HEK293 (cell line): ENCODE measurements around the gene AKR1C8.

ENCODE experiments used
- CTCF ChIA-PET: fragments of 350-600 bp; formaldehyde crosslinking; extraction: SDS; loops from one replicate; lab custom pipeline; 2021; ENCODE audit warnings: antibody characterized with exemption; lab: Yijun Ruan, JAX
- POLR2A ChIA-PET: fragments of 300-600 bp; formaldehyde crosslinking; extraction: SDS; loops from one replicate; lab custom pipeline; 2020; ENCODE audit warnings: antibody characterized with exemption, inconsistent platforms; lab: Yijun Ruan, JAX
- H3K27ac ChIP-seq: fragments of 200-500 bp; sonication (Bioruptor generic); 2 replicates; pipeline ENCODE4 v1.5.1; 2014; ENCODE audit warnings: low read depth, low read length, control low read depth, inconsistent platforms; ENCODE audit errors: extremely low read depth
- H3K36me3 ChIP-seq, 2 experiments: fragments of 200-500 bp in 1 of 2; sonication (Bioruptor generic) in 1 of 2; 1 replicate in 1 of 2; 2 replicates in 1 of 2; pipeline ENCODE4 v1.5.1; 2014 to 2017; ENCODE audit warnings: inconsistent platforms in 2 of 2, low read length in 2 of 2; ENCODE audit not compliant: control insufficient read depth in 2 of 2, insufficient read depth in 1 of 2
- H3K4me1 ChIP-seq: fragments of 200-500 bp; sonication (Bioruptor generic); 2 replicates; pipeline ENCODE4 v1.5.1; 2014; ENCODE audit warnings: mild to moderate bottlenecking, low read length, inconsistent platforms; ENCODE audit not compliant: control insufficient read depth, insufficient read depth
- H3K4me3 ChIP-seq: 2 replicates; pipeline ENCODE4 v1.5.1; 2011; ENCODE audit warnings: low read depth, mild to moderate bottlenecking, control low read depth, low read length, moderate library complexity
- H3K9me3 ChIP-seq: fragments of 200-500 bp; sonication (Bioruptor generic); 2 replicates; pipeline ENCODE4 v1.5.1; 2014; ENCODE audit warnings: low read depth, low read length, inconsistent platforms; ENCODE audit not compliant: control insufficient read depth, insufficient read depth
- GLIS2 ChIP-seq: fragments of 450-650 bp; formaldehyde crosslinking; IDR thresholded peaks from 2 replicates; pipeline ENCODE4 v1.5.1; 2016; ENCODE audit warnings: missing biosample characterization, missing genetic modification characterization
- KLF10 ChIP-seq: fragments of 450-650 bp; IDR thresholded peaks from 2 replicates; pipeline ENCODE4 v1.5.1; 2018; ENCODE audit warnings: missing biosample characterization, mild to moderate bottlenecking, missing genetic modification characterization
- PRDM1 ChIP-seq: fragments of 450-650 bp; formaldehyde crosslinking; IDR thresholded peaks from 2 replicates; pipeline ENCODE4; 2016; ENCODE audit warnings: missing biosample characterization, missing genetic modification characterization
- TCF7L2 ChIP-seq: IDR thresholded peaks from 2 replicates; pipeline ENCODE4 v1.6.1; 2011; ENCODE audit warnings: low read depth, mild to moderate bottlenecking, inconsistent platforms, low read length, moderate library complexity, borderline replicate concordance
- YY2 ChIP-seq: fragments of 450-650 bp; formaldehyde crosslinking; IDR thresholded peaks from 2 replicates; pipeline ENCODE4 v1.5.1; 2016; ENCODE audit warnings: missing biosample characterization, missing genetic modification characterization
- ZBTB20 ChIP-seq: fragments of 450-650 bp; formaldehyde crosslinking; IDR thresholded peaks from 2 replicates; pipeline ENCODE4 v1.5.1; 2016; ENCODE audit warnings: missing biosample characterization, missing genetic modification characterization
- ZFP37 ChIP-seq: fragments of 450-650 bp; formaldehyde crosslinking; IDR thresholded peaks from 2 replicates; pipeline ENCODE4 v1.5.1; 2016; ENCODE audit warnings: missing biosample characterization, missing genetic modification characterization
- ZNF121 ChIP-seq: fragments of 450-650 bp; formaldehyde crosslinking; IDR thresholded peaks from 2 replicates; pipeline ENCODE4 v1.5.1; 2016; ENCODE audit warnings: missing biosample characterization, missing genetic modification characterization
- ZNF132 ChIP-seq: fragments of 450-650 bp; formaldehyde crosslinking; IDR thresholded peaks from 2 replicates; pipeline ENCODE4 v1.5.1; 2017; ENCODE audit warnings: missing biosample characterization, missing genetic modification characterization, borderline replicate concordance
- ZNF133 ChIP-seq: fragments of 450-650 bp; formaldehyde crosslinking; IDR thresholded peaks from 2 replicates; pipeline ENCODE4 v1.5.1; 2016; ENCODE audit warnings: missing biosample characterization, missing genetic modification characterization
- ZNF175 ChIP-seq: fragments of 450-650 bp; formaldehyde crosslinking; IDR thresholded peaks from 2 replicates; pipeline ENCODE4 v1.5.1; 2016; ENCODE audit warnings: missing biosample characterization, missing genetic modification characterization
- ZNF184 ChIP-seq: fragments of 450-650 bp; IDR thresholded peaks from 2 replicates; pipeline ENCODE4 v1.5.1; 2018; ENCODE audit warnings: missing biosample characterization, mild to moderate bottlenecking, missing genetic modification characterization
- ZNF266 ChIP-seq: fragments of 450-650 bp; formaldehyde crosslinking; IDR thresholded peaks from 2 replicates; pipeline ENCODE4 v1.5.1; 2016; ENCODE audit warnings: missing biosample characterization, missing genetic modification characterization, low read depth
- ZNF521 ChIP-seq: fragments of 450-650 bp; formaldehyde crosslinking; IDR thresholded peaks from 2 replicates; pipeline ENCODE4 v1.5.1; 2017; ENCODE audit warnings: missing biosample characterization, mild to moderate bottlenecking, missing genetic modification characterization
- ZNF530 ChIP-seq: fragments of 450-650 bp; formaldehyde crosslinking; IDR thresholded peaks from 2 replicates; pipeline ENCODE4 v1.5.1; 2016; ENCODE audit warnings: low read depth, missing biosample characterization, missing genetic modification characterization
- ZNF558 ChIP-seq: fragments of 450-650 bp; formaldehyde crosslinking; IDR thresholded peaks from 2 replicates; pipeline ENCODE4 v1.5.1; 2016; ENCODE audit warnings: missing biosample characterization, missing genetic modification characterization
- ZNF610 ChIP-seq: fragments of 450-650 bp; formaldehyde crosslinking; IDR thresholded peaks from 2 replicates; pipeline ENCODE4 v1.5.1; 2016; ENCODE audit warnings: missing biosample characterization, missing genetic modification characterization, borderline replicate concordance
- ZNF626 ChIP-seq: fragments of 450-650 bp; sonication (Bioruptor Pico); formaldehyde crosslinking; IDR thresholded peaks from 2 replicates; pipeline ENCODE4 v1.5.1; 2018; ENCODE audit warnings: missing biosample characterization, missing genetic modification characterization, inconsistent platforms
- ZNF629 ChIP-seq: fragments of 450-650 bp; formaldehyde crosslinking; IDR thresholded peaks from 2 replicates; pipeline ENCODE4 v1.5.1; 2017; ENCODE audit warnings: missing biosample characterization, missing genetic modification characterization
- ZNF660 ChIP-seq: fragments of 450-650 bp; IDR thresholded peaks from 2 replicates; pipeline ENCODE4 v1.5.1; 2018; ENCODE audit warnings: missing biosample characterization, mild to moderate bottlenecking, missing genetic modification characterization
- ZNF777 ChIP-seq: fragments of 450-650 bp; formaldehyde crosslinking; IDR thresholded peaks from 2 replicates; pipeline ENCODE4 v1.5.1; 2017; ENCODE audit warnings: missing biosample characterization, missing genetic modification characterization, borderline replicate concordance
- ZNF837 ChIP-seq: fragments of 450-650 bp; formaldehyde crosslinking; IDR thresholded peaks from 2 replicates; pipeline ENCODE4 v1.5.1; 2016; ENCODE audit warnings: missing biosample characterization, missing genetic modification characterization
- ZSCAN23 ChIP-seq: fragments of 450-650 bp; formaldehyde crosslinking; IDR thresholded peaks from 2 replicates; pipeline ENCODE4 v1.5.1; 2016; ENCODE audit warnings: missing biosample characterization, missing genetic modification characterization
- TF ChIP-seq, protein P1 (sequence below): fragments of 450-650 bp; IDR thresholded peaks from 2 replicates; pipeline ENCODE4 v1.5.1; 2018; ENCODE audit warnings: missing biosample characterization, missing genetic modification characterization
- TF ChIP-seq, protein P2 (sequence below): fragments of 450-650 bp; formaldehyde crosslinking; IDR thresholded peaks from 2 replicates; pipeline ENCODE4 v1.5.1; 2016; ENCODE audit warnings: missing biosample characterization, missing genetic modification characterization
- TF ChIP-seq, protein P3 (sequence below): fragments of 450-650 bp; formaldehyde crosslinking; IDR thresholded peaks from 2 replicates; pipeline ENCODE4 v1.5.1; 2016; ENCODE audit warnings: missing biosample characterization, missing genetic modification characterization
- TF ChIP-seq, protein P4 (sequence below): fragments of 450-650 bp; formaldehyde crosslinking; IDR thresholded peaks from 2 replicates; pipeline ENCODE4; 2016; ENCODE audit warnings: missing biosample characterization, missing genetic modification characterization
- TF ChIP-seq, protein P5 (sequence below): fragments of 450-650 bp; IDR thresholded peaks from 2 replicates; pipeline ENCODE4 v1.5.1; 2018; ENCODE audit warnings: missing biosample characterization, mild to moderate bottlenecking, missing genetic modification characterization

AKR1C8 gene

DNA sequence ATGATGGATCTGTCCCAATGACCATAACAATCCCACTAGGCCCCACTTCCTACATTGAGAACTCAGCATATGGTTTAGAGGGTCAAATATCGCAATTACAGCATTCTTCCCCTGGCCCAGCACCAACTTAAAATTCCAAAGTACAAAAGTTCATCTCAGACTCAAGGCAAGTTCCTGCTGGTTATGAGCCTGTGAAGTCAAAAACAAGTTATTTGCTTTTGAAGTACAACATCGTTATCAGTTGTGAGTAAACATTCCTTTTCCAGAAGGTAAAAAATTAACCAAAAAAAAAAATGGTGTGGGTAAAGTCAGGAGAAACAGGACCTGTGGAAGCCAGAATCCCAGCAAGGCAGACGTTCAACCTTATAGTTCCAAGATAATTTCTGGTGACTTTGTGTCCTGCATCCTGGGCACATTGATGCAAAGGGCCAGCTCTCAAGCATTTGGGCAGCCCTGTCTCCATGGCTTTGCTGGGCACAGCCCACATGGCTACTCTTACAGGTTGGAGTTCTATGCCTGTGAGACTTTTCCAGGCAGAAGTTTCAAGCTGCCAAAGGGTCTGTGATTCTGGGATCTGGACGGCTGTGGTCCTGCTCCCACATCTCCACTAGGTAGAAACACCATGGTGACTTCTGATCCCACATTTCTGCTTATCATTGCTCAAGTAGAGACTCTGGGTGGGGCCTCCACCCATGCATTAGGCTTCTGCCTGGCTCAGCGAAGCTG is 37.5 kb downstream of the AKR1C8 start:
- TF ChIP-seq KLF10 (tag by site-specific recombination), result no peak
- TF ChIP-seq ZNF777 (tag by site-specific recombination), result no peak
- no peak for TF ChIP-seq ZNF175
- TF ChIP-seq ZNF626, result no peak
- no peak for TF ChIP-seq ZNF837 (tag by site-specific recombination)
- no peak for TF ChIP-seq ZNF121
- TF ChIP-seq ZNF132 (tag by site-specific recombination), result no peak
- TF ChIP-seq, protein P1, sequence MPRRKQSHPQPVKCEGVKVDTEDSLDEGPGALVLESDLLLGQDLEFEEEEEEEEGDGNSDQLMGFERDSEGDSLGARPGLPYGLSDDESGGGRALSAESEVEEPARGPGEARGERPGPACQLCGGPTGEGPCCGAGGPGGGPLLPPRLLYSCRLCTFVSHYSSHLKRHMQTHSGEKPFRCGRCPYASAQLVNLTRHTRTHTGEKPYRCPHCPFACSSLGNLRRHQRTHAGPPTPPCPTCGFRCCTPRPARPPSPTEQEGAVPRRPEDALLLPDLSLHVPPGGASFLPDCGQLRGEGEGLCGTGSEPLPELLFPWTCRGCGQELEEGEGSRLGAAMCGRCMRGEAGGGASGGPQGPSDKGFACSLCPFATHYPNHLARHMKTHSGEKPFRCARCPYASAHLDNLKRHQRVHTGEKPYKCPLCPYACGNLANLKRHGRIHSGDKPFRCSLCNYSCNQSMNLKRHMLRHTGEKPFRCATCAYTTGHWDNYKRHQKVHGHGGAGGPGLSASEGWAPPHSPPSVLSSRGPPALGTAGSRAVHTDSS, result no peak
- TF ChIP-seq ZNF521 (tag by site-specific recombination), result no peak
- TF ChIP-seq ZFP37 (tag by site-specific recombination), result no peak
- TF ChIP-seq ZNF530 (tag by site-specific recombination), result no peak
- TF ChIP-seq ZNF266 (tag by site-specific recombination), result no peak
- no peak for TF ChIP-seq ZBTB20 (tag by site-specific recombination)
- TF ChIP-seq, protein P2, sequence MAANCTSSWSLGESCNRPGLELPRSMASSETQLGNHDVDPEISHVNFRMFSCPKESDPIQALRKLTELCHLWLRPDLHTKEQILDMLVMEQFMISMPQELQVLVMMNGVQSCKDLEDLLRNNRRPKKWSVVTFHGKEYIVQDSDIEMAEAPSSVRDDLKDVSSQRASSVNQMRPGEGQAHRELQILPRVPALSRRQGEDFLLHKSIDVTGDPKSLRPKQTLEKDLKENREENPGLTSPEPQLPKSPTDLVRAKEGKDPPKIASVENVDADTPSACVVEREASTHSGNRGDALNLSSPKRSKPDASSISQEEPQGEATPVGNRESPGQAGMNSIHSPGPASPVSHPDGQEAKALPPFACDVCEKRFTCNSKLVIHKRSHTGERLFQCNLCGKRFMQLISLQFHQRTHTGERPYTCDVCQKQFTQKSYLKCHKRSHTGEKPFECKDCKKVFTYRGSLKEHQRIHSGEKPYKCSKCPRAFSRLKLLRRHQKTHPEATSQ (tag by site-specific recombination), result no peak
- no peak for TF ChIP-seq GLIS2 (tag by site-specific recombination)
- TF ChIP-seq ZSCAN23 (tag by site-specific recombination), result no peak
- TF ChIP-seq, all 188 proteins: peak for 0
- no peak overlapping the region for H3K27ac ChIP-seq
- H3K9me3 ChIP-seq, result no peaks in the 10 kb centered on the region
- POLR2A ChIA-PET, result no interaction called here
- CTCF ChIA-PET, result interaction anchor here (0.6 kb wide), 1 partner anchor 236 kb away, joined by 5 read pairs; no protein-coding TSS in a partner anchor
- H3K4me3 ChIP-seq, result no peak overlapping the region
- no peaks in the 10 kb centered on the region for H3K4me1 ChIP-seq
- H3K36me3 ChIP-seq, result no peaks in the 10 kb centered on the region

DNA sequence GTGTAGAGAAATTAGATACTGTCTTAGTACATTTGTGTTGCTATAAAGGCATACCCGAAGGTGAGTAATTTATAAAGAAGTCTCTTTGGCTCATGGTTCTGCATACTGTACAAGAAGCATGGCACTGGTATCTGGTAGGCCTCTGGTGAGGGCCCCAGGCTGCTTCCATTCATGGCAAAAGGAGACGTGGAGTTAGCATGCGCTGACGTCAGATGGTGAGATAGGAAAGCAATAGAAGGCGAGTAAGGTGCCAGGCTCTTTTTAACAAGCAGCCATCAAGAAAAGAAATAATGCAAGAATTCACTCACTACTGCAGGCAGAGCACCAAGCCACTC is 38.1 kb downstream of the AKR1C8 start:
- Histone ChIP-seq H3K36me3 (no peaks in the 10 kb centered on the region), H3K4me3 (no peak overlapping the region), H3K4me1 (no peaks in the 10 kb centered on the region), H3K9me3 (no peaks in the 10 kb centered on the region), H3K27ac (no peak overlapping the region)
- ChIA-PET CTCF (interaction anchor here (0.6 kb wide), 1 partner anchor 237 kb away, joined by 5 read pairs; no protein-coding TSS in a partner anchor), POLR2A (no interaction called here)
- TF ChIP-seq PRDM1 (tag by site-specific recombination) (no peak), ZNF558 (no peak), ZNF660 (tag by site-specific recombination) (no peak), ZNF184 (tag by site-specific recombination) (no peak), ZNF629 (no peak), ZNF610 (tag by site-specific recombination) (no peak), YY2 (no peak), TCF7L2 (no peak), ZNF133 (no peak)
- TF ChIP-seq, protein P3, sequence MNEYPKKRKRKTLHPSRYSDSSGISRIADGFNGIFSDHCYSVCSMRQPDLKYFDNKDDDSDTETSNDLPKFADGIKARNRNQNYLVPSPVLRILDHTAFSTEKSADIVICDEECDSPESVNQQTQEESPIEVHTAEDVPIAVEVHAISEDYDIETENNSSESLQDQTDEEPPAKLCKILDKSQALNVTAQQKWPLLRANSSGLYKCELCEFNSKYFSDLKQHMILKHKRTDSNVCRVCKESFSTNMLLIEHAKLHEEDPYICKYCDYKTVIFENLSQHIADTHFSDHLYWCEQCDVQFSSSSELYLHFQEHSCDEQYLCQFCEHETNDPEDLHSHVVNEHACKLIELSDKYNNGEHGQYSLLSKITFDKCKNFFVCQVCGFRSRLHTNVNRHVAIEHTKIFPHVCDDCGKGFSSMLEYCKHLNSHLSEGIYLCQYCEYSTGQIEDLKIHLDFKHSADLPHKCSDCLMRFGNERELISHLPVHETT (tag by site-specific recombination), result no peak
- TF ChIP-seq, protein P1, result no peak
- TF ChIP-seq, protein P4, sequence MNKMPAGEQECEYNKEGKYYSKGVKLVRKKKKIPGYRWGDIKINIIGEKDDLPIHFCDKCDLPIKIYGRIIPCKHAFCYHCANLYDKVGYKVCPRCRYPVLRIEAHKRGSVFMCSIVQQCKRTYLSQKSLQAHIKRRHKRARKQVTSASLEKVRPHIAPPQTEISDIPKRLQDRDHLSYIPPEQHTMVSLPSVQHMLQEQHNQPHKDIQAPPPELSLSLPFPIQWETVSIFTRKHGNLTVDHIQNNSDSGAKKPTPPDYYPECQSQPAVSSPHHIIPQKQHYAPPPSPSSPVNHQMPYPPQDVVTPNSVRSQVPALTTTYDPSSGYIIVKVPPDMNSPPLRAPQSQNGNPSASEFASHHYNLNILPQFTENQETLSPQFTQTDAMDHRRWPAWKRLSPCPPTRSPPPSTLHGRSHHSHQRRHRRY (tag by site-specific recombination), result no peak
- TF ChIP-seq, protein P5, sequence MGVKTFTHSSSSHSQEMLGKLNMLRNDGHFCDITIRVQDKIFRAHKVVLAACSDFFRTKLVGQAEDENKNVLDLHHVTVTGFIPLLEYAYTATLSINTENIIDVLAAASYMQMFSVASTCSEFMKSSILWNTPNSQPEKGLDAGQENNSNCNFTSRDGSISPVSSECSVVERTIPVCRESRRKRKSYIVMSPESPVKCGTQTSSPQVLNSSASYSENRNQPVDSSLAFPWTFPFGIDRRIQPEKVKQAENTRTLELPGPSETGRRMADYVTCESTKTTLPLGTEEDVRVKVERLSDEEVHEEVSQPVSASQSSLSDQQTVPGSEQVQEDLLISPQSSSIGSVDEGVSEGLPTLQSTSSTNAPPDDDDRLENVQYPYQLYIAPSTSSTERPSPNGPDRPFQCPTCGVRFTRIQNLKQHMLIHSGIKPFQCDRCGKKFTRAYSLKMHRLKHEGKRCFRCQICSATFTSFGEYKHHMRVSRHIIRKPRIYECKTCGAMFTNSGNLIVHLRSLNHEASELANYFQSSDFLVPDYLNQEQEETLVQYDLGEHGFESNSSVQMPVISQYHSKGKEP (tag by site-specific recombination), result no peak
